HG03354 (cell line): ENCODE results near the gene CDC16.
"Not testable (repeated sequence)": the region's sequence is repeated elsewhere in the genome, so short reads cannot be mapped to it uniquely, and the experiment has no call there.

Experiments
- ATAC-seq: cut with Tn5 transposase; IDR thresholded peaks from one replicate; pipeline ENCODE4 v1.9.1; 2021; ENCODE audit warnings: mild to moderate bottlenecking; ENCODE audit not compliant: unreplicated experiment, poor library complexity, severe bottlenecking

Gene CDC16

GRCh38 chr13:114259374-114259773 is 24.7 kb downstream of the CDC16 start:
- ATAC-seq, result no peak

DNA sequence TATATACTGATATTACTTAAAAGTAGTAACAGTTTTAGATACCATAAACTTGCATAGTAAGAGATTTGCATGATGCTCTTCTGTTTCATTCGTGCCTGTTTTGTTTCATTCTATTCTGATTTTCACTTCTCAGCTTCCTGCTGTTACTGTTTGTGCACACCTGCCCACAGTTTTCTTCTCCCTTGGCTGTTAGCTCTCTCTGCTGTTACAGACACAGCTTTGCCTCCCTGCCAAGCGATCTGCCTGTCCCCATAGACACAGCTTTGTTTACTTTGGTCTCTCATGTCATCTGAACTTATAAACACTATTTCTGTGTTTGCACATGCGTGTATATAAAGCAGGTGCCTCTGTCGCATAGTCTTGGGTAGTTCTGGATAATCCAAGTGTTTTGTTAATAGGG is 25.3 kb downstream of the CDC16 start:
- ATAC-seq, result peak; percentile 65

DNA sequence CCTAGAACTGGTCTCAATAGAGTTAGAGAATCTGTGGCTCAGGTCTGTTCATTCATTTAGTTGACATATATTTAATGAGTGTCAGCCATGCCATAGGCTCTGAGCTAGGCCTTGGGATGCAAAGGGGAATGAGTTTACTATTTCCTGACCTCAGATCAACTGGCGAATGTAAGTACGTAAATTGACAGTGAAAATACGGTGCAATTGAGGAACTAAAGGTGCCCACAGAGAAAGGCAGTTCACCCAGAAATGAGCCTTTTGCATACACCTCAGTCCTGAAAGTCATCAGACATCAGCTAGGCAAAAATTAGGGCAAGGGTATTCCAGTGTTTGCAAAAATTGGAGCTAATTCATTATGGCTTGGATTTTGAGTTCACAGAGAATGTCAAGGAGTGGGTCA is 26.1 kb downstream of the CDC16 start:
- ATAC-seq, result no peak

GRCh38 chr13:114261328-114261965 is 26.8 kb downstream of the CDC16 start:
- no peak for ATAC-seq

DNA sequence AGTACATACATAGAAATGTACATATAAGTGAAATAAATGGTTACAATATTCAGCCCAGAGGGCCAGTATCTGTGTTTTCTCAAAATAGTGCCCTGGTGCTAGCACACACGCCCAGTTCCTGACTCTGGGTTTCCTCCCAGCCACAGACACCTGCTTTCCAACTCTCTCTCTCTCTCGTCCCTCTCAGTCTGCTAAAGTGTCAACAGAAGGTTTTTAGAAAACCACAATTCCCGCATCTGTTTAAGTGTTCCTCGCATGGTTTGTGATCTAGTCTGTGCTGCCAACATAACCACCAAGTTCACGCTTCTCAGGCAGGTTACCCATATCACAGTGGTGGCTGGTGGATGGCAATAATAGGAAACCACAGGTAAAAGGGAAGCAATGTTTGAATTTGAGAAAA is 28.9 kb downstream of the CDC16 start:
- no peak for ATAC-seq

GRCh38 chr13:114264313-114264712 is 29.6 kb downstream of the CDC16 start:
- not testable (repeated sequence) for ATAC-seq

GRCh38 chr13:114264886-114265611 is 30.4 kb downstream of the CDC16 start:
- ATAC-seq, result no peak

DNA sequence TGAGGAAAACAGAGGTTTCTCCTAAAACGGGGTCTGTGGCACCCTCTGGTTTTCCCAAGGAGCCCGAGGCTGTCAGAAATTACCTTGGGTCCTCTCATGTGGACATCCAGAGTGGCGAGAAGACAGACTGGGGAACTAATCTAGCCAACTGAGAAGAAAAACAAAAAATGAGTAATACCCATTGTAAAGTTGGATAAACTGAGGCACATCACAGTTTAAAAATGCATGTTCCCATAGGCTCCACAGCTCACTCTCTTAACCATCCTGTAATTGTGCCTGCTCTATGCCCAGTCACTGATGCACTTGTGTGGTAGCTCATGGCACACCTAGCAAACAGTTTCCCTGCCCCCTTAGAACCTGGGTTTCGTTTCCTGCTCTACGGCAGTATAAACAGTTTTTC is 31.5 kb downstream of the CDC16 start:
- ATAC-seq, result no peak

- no peak for ATAC-seq
Measured at GRCh38 chr13:114268344-114269280, 33.9 kb downstream of the CDC16 start.

DNA sequence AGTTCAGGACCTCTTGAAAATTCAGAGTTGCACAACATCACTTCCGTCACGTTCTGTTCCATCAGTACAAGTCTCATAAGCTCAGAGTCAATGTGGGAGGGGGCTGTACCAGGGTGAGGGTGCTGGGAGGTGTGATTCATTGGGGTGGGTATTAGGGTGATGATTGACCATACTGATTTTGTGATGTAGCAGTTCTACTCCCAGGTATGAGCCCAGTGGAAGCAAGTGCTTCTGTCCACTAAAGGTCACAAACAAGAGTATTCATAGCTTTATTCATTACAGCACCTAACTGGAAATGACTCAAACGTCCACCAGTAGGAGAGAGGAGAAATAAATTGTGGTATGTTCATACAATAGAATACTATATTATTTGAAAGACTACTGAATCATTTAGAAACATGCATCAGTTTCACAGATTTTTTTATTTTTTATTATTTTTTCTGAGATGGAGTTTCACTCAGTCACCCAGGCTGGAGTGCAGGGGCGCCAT is 34.6 kb downstream of the CDC16 start:
- no peak for ATAC-seq

GRCh38 chr13:114272977-114273376 is 38.3 kb downstream of the CDC16 start:
- no peak for ATAC-seq

- no peak for ATAC-seq
Measured at GRCh38 chr13:114275304-114275703, 40.6 kb downstream of the CDC16 start.

DNA sequence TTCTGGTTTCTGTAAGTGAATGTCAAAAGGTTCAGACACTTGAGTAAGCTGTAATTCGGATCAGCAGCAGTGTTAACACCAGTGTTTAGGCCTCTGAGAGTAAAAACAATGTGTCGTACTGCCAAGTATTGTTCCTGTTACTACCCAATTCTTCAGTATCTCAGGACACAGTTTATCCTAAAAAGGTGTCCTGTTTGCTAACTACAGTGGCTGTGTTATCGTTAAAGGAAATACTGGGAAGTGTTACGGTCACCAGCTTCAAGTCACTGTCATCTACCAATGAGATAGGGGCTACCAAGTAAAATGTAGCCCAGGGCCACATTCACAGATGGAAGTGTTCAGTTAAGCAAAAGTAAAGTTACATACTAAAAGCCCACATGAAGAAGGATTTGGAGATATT is 44.4 kb downstream of the CDC16 start:
- ATAC-seq, result no peak

DNA sequence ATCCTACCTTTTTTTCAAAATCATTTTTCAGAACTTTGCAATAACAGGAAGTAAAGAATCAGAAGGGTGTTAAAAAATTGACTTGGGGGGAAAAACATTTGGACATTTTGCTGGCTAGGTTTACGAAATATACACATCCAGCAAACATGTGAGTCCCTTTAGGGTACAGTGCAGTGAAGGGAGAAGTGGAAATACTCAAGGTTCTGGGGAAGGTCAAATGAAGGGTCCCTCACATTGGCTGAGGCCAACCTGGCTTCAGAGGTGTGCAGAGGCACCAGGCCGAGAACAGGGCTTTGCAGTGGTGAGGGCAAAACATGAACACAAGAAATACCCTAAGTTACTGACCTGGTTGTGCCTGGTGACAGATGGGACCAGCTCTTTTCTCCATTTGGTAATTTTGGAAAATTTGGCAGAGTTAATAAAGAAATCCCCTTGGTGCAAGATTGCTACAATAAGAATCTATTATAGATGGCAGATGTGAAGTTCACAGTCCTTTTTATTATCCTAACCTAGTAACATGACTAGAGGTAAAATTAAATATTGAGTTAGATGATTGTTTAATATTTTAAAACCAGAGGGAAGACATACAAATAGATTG is 45.2 kb downstream of the CDC16 start:
- no peak for ATAC-seq

DNA sequence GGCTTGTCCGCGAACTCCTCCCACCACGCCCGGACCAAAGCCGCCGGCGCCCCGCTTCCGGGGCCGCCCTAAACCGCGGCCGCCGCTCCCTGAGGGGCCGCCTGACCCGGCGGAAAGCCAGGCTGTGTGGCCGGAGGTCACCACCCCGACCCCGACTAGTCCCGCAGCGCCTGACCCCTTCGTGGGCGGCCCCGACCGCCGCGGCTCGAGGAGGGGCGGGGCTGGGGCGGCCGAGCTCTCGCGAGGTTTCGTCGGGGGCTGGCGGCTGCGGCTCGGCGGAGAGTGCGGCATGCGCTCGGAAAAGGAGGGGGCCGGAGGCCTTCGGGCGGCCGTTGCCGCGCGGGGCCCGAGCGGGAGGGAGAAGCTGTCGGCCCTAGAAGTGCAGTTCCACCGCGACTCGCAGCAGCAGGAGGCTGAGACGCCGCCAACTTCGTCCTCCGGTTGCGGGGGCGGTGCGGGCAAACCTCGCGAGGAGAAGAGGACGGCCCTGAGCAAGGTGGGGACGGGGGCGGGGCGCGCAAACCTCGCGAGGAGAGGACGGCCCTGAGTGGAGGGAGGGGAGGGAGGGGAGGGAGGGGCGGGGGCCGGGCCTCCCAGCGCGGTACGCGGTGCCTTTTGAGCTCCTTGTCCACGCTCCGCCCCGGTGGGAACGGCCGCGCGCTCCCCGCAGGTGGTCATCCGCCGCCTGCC is 46.8 kb downstream of the CDC16 start, which contains the start of gene UPF3A:
UPF3A (plus strand) TSS at position 251 of the 690 bp plus-strand sequence; CDS start at position 290, 39 bp downstream.
- peak; percentile 72 for ATAC-seq

GRCh38 chr13:114282041-114282670 is 47.5 kb downstream of the CDC16 start:
- ATAC-seq, result peak; percentile 58

DNA sequence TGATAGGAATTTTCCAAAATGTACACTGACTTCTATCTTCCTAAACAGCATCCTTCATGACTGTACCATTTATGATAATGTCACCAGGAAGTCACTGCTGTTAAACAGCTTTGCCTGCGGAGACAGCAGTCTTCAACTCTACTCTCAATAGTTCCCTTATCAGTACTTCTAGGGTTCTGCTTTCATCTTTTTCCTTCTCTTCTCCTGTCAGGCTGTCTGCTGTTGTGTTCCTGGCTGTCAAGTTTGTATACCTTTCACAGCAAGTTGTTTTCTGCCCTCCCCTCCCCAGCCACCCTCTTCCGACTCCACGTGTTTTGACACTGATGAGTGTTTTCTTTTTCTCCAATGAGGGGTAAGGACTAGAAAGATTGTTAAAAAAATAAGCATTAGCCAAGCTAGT is 48.9 kb downstream of the CDC16 start:
- ATAC-seq, result no peak

DNA sequence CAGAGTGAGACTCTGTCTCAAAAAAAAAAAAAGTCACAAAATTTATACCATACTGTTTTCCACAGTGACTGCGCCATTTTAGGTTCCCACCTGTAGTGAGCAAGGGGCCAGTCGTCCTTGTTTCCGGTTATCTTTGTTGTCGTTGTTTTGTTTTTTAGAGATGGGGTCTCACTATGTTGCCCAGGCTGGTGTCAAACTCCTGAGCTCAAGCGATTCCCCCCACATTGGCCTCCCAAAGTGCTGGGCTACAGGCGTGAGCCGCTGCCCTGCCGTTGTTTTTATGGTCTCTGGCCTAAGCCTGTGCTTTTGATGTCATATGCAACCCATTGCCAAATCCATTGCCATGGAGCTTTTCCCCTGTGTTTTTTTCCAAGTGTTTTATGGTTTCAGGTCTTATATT is 50.0 kb downstream of the CDC16 start:
- no peak for ATAC-seq
